GM19238 (cell line): ENCODE results near the gene OR9A4.
"Not testable (repeated sequence)": the region's sequence is repeated elsewhere in the genome, so short reads cannot be mapped to it uniquely, and the experiment has no call there.

Experiments used
- DNase-seq: peaks from one replicate; pipeline ENCODE4 v3.0.0; 2011; ENCODE audit warnings: low spot score; ENCODE audit not compliant: insufficient read length

The OR9A4 gene, protein sequence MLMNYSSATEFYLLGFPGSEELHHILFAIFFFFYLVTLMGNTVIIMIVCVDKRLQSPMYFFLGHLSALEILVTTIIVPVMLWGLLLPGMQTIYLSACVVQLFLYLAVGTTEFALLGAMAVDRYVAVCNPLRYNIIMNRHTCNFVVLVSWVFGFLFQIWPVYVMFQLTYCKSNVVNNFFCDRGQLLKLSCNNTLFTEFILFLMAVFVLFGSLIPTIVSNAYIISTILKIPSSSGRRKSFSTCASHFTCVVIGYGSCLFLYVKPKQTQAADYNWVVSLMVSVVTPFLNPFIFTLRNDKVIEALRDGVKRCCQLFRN

DNA sequence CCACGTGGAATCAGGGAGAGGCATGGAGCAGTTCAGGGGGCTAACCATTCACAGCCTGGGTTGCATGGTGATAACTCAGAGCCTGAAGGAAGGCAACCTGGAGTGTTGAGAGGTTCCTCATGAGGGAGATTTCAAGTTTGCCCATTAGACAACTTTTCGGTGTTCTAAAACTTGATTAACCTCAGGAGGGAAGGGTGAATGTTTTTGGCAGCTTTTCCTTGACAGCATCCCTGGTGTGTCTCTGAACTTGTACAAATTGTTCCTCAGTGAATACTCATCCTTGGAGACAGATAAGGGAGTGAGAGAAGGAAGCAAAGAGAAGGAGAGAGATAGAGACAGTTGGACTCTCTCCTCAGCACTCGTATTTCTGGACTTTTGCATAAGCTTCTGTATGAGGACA, at the start of gene OR9A4:
Gene OR9A4, plus strand, starts transcription at position 301 of the 400 bp plus-strand sequence. CDS start 2,477 bp downstream, outside the sequence.
- DNase-seq, result no peak

DNA sequence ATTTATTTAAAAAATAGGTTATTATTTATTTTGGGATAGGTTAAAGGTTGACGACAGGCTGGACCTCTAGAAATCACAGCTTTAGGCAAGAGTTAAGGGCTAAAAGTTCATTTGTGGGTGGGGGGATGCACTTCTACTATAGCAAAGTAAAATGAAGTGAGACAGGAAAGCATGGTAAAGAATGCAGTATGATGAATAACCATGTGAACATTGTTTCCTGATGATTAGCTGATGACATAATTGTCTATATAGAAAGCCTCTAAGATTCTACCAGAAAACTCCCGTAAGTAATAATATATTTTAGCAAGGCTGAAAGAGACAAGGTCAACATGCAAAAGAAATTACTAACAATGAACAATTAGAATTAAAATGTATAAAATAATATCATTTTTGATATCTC, 49.2 kb upstream of the OR9A4 start:
- no peak for DNase-seq

DNA sequence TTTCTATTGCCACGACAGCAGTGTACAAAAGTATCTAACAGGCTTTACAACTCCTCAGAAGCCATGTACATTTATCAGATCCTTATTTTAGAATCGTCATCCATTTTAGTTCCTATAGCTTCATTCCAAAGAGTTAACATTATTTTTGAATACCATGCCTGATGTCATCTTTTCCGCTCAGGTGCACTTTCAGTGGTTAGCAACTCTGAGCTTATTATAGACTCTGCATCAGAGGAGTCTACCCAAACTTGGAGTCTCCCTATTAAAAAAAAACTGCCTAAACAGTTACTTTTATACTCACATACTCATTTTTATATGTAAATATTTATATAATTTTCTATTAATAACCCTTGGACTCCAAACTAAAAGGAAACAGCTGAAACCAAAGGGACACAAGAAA, 43.3 kb upstream of the OR9A4 start:
- DNase-seq, result no peak

DNA sequence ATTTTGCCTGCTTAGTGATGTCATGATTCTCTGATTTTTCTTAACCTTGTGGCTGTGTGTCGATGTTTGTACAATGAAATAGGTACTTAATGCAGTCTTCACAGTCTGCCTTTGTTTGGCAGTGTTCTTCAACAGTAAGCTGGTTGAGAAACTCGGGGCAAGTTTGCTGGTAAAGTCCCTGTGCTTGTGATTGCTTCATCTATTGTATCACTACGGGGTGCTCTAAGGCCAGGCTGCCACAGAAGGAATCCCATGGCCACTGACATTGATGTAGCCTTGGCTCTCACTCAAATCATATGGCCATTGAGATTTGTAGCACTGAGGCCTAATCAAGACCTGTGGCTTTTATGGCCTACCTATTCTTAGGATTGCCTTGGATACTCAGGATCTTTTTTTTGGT, 41.4 kb upstream of the OR9A4 start:
- no peak for DNase-seq

DNA sequence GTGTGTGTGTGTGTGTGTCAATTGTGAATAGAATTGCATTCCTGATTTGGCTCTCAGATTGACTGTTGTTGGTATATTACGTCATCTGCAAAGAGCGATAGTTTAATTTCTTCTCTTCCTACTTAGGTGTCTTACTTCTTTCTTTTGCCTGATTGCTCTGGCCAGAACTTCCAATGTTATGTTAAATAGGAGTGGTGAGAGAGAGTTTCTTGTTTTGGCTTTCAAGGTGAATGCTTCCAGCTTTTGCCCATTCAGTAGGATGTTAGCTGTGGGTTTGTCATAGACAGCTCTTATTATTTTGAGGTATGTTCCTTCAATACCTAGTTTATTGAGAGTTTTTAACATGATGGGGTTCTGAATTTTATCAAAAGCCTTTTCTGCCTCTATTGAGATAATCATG, 40.7 kb upstream of the OR9A4 start:
- DNase-seq, result no peak

DNA sequence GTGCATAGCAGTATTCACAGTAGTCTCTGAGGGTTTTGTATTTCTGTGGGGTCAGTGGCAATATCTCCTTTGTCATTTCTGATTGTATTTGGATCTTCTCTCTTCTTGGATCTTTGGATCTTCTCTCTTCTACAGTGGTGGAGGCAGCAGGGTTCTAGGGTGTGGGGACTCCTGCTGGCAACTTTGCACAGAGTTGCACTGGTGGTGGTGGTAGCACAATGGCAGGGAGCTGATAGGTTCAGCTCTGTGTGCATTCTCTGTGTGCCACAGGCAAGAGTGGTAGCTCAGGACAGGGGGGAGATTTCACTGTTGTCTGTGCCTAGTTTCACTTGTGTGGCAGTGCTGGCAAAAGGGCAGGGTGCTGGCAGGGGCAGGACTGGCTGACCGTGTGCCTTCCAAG, 39.8 kb upstream of the OR9A4 start:
- no peak for DNase-seq

DNA sequence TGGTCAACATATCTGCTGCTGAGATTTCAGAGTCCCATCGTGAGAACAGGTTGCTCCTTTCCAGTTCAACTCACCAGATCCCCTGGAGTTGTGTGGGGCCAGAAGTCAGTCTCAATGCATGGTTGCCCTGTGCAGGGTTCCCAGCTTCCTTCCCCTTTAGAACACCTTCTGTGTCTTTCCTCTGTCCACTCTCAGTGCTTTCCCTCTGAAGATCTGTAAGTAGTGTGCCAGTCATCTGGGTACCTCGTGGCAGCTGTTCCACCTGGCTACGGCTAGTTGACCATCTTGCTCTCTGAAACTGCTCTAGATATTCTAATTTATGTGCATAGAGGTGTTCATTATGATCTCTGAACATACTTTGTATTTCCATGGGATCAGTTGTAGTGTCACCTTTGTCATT, 38.8 kb upstream of the OR9A4 start:
- DNase-seq, result no peak

DNA sequence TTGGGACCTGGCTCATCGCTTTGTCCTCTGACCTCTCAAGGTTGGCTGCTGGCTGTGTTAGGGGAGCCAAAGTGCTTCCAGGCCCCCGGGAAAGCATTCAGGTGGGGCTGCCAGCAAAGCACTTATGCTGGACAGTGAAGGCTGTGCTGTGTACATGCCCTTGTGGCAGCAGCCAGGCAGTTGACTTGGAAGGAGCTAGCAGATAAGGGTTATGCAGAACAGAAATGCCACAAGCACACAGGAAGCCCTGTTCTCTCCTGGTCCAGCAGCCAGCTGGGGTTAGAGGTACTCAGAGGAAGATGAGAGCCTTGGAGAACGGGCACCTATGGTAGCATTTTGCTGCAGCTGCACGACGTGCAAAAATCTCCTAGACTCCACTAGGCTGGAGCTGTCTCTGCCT, 35.2 kb upstream of the OR9A4 start:
- DNase-seq, result no peak

DNA sequence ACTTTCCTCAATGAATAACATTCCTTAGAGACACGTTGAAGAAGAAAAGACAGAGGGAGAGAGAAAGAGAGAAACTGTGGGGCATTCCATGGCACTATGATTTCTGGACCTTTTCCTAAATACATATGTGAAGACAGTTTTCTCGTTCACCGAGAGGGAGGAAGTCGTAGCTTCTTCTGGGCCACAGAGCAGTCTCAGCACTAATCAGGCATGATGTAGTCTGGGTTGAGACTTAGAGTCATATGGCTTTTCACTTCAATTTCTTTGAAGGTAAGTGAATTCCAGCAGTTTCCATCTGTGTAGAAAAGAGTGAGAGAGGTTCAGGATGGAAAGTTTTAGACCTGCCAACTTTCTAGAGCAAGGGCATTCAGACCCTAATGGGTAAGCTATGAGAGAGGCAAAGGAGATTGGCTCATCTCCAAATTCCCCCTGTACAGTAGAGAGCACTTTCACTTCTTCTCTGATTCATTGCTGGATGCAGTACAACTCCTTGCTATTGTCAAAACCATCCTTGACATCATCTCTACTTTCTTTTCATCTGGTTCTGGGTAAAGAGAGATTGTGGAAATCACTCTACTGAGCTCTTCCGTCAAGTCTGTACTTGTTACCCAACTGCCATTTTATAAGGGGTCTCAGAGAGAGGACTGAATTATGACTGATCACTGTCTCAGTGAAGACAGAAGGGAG, 31.5 kb upstream of the OR9A4 start:
- peak; percentile 2 for DNase-seq

DNA sequence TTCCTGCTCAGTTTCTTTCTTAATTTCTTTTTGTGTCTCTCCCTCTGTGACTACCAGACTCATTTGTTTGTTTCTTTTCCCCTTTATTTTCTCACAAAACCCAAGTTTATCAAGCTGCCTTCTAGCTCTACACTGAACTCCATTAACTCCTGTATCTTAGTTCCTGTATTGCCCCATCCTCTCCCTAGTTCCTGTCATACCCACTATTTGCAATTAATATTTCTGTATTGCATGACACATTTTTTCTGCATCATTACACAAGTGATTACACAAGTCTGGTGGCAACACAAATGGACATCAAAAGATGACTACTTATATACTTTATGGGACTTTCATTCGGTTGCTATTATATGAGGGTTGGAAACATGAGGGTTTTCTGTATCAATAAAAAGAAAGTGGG, 26.9 kb upstream of the OR9A4 start:
- no peak for DNase-seq

DNA sequence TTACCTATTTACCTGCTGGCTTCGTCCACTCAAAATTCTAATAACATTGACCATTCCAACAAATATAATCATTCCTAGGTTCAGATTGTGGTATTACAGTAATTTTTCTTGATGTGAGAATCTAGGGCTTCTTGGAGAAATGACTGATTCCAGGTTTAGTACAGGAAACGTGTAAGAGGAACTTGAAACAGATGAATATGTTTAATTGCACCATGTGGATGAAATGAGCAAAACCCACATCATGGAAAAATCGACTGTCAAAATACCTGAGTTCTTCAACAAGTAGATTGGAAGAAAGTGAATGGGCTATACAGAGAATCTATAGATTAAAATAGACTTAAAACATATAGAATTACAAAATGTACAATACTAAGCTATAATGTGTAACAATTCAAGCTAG, 24.9 kb upstream of the OR9A4 start:
- DNase-seq, result no peak

DNA sequence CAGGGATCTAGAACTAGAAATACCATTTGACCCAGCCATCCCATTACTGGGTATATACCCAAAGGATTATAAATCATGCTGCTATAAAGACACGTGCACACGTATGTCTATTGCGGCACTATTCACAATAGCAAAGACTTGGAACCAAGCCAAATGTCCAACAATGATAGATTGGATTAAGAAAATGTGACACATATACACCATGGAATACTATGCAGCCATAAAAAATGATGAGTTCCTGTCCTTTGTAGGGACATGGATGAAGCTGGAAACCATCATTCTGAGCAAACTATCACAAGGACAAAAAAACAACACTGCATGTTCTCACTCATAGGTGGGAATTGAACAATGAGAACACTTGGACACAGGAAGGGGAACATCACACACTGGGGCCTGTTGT, 16.8 kb upstream of the OR9A4 start:
- not testable (repeated sequence) for DNase-seq

DNA sequence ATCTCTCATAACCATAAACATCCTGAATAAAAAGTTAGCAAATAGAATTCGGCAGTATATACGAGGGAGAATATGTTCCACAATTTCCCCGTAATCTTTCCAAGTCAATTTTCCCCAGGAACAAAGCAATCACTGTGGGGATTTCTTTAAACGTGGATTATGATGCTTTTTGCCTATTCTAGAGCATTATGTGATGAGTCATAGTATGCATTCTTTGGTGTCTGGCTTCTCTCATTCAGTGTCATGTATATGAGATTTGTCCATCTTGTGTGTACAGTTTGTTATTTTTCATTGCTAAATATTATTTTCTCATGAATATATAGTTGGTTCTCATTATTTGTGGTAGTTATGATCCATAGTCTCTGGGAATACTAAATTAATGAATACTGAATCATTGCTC, 9.9 kb upstream of the OR9A4 start:
- no peak for DNase-seq

DNA sequence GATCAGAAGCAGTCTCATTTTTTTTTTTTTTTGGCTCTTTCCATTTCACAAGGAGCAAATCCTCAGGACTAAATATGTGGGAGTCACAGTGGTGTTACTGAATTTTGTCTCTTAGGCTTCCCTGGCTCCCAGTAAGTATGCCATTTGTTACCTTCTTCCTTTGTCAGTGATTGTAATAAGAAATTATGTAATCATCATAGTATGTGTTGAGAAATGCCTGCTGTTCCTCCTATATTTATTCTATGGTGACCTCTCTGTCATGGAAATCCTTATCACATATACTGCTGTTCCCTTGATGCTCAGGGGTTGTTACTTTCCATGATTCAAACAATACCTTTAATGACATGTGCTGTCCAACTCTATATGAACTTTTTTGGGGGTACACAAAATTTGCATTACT, 4.8 kb upstream of the OR9A4 start:
- no peak for DNase-seq

DNA sequence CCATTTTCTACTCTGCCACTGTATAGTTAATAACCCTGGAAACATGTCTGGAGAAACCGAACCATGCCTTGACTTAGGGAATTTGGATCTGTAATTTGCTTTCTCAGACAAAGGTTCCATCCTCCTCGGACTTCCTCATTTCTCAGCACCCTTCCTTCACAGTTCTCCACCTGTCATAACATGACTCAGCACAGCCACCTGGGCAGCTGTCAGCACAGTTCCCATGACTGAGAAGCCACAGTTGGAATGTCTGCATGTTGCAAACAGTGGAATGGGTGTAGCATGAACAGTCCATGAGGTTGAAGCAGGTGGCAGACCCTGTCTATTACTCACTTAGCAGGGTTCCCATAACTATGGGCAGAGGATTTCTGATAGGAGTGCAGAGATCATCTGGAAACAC, 634 bp upstream of the OR9A4 start:
- DNase-seq, result no peak

DNA sequence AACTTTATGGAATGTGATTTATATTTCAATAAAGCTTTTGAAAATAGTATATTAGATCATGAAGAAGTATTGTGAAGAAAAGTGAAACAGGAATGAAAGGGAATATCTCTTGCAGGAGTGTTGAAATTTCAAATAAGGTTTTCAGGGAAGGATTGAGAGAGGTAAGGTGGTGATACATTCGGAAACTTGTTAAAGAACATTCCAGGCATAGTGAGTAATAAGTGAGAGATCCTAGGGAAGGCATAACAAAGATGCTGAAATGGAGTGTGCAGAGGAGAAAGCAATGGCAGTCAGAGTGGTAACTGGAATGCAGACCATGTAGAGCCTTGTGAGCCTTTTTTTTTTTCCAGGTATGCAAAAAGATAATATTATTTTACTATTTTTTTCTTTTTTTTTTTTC, 4.1 kb downstream of the OR9A4 start:
- DNase-seq, result no peak

DNA sequence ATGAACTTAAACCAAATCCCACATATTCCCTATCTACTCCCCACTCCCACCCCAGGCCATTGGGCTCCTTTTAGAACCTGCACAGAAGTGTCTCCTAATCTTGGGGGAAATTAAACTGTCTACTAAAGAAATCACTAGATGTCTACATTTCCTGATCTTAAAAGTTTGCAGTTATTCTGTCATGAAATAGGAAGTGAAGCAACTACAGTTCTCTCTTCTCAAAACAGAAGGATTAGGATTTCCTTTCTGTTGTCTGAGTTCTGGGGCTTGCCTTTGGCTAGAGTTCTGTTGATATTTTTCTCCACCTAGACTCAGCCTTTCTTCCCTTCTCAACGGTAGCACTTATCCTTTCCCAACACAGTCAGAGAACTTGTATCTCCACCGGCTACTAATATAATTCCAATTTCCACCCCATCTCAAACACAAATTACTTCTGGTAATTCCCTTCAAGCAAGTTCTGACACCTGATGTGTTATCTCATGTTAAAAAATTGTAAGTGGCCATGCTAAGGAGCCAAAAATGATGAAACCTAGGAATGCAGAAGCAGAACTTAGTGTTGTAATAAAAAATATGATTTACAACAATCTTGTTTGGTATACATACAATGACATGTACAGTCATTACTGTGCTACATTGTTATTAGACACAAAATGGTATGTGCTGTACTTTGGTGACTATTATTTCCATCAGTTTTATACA, 12.1 kb downstream of the OR9A4 start:
- DNase-seq, result no peak

DNA sequence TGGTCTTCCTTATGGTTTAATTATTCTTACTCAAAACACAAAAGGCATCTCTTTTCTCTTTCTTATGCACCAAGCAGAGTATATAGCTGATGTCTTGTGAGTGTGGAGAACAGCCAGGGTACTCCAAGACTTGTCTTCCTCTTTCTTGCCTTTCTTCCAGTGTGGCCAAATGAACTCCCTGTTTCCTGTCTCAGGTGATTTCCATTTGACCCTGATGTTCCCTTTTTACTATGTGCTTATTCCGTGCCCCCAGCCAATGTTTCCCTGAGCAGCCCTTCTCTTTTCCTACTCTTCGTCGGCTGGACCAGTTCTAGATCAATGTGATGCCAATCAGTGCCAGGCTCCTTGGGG, 12.6 kb downstream of the OR9A4 start:
- DNase-seq, result no peak

DNA sequence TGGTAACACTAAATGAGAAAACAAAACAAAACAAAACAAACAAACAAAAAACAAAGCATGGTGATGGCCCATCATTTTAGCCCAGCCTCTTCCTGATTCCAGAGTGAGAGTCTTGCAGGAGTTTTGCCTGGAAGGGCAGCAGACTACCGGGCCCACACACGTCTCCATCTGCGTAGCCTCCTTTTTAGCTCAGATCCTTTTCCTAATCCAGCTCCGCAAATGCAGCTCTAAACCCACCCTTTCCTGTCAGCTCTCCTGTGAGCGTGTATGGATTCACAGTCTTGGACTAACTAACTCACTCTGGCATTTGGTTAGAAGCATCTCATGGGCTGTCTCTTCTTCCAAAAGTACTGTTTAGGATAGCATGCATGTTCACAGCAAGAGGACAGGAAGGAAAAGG, 14.0 kb downstream of the OR9A4 start:
- no peak for DNase-seq

DNA sequence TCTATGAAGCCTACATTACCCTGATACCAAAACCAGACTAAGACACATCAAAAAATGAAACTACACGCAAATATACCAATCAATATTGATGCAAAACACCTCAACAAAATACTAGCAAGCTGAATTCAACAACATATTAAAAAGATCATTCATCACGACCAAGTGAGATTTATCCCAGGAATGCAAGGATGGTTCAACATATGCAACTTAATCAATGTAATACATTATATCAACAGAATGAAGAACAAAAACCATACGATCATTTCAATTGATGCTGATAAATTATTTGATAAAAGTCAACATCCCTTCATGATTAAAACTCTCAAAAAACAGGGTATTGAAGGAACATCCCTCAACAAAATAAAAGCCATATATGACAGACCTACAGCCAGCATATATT, 24.9 kb downstream of the OR9A4 start:
- DNase-seq, result no peak

DNA sequence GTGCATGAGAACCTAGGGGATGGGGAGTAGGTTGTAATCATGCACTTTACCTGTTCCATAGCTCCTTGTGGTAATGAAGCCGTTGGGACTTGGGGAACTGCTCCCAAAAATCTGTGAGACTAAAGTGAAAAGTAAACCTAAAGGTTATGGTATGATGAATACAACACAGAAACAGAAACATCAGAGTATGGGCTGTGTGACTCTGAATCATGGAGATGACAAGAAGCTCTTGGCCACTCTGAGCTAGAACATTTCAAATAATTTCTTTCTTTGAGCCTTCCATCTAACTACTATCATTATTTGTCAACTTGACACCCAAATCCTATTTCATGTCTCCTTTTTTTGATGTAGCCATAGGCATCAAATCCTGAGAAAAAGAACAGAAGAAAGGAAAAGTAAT, 27.6 kb downstream of the OR9A4 start:
- DNase-seq, result no peak

DNA sequence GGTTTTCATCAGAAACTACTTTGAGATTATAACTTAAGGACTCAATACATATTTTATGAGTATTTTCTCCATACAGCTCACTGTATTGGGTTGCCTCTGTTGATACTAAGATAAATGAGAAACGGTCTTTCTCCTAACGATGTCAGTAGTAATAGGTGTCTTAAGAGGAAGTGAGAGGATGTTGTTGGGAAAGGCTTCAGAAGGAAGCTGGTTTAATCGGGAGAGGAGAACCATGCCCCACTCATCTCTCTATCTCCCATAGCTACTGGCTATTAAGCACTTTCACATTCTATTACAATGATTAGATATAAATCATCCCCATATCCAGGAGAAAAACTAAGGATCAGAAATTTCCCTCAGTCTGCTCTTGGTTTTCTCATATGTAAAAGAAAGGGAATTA, 28.6 kb downstream of the OR9A4 start:
- DNase-seq, result no peak

DNA sequence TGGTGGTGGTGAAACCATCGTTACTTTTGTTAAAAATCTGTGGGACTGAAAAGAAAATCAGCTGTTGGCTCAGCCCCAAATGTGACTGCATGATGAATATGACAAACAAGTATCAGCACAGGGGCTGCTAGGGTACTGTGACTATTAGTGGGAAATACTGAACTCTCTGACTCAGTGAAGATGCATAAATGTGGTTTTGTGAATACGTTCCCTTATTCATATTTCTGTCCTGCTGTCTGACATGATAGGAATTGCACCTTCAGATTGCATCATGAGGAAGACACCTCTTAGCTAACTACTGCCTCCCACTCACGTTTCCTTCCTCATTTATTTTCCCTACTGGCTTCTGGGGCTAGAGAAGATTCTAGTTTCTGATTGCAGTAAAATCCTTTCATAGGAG, 29.2 kb downstream of the OR9A4 start:
- DNase-seq, result no peak
